ENCODE measurements around the gene CALR3.
"Not testable (repeated sequence)": the region's sequence is repeated elsewhere in the genome, so short reads cannot be mapped to it uniquely, and the experiment has no call there.

The CALR3 gene

DNA sequence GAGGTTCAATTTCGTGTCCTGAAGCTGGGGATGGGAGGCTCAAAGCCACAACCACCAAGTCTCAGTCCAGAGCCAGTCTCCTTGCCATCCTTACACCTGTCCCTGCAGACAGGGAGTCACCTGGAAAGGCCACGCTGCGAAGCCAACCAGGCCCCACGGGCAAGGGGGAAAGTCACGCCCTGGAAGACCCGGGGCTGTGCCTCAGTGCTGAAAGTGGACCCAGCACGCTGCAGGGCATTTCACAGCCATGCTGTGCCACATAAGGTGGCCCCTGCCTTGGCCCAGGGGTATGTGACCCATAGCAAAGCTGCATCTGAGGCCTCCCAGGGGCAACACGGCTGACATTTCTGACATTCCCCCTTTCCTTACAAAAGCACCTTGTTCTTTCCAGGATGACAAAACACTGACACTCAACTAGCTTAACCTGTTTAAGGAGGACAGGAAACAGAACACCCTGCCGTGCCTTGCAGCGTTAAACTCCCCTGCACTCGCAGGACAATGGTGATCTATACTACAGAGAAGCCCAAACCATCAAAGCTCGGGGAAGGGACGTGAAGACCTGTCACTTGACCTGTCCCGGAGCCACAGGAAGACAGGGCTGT is 31.5 kb upstream of the CALR3 start:
- intact Hi-C loops (cut with DNase I), result no loop called here
- DNase-seq, result no peak

DNA sequence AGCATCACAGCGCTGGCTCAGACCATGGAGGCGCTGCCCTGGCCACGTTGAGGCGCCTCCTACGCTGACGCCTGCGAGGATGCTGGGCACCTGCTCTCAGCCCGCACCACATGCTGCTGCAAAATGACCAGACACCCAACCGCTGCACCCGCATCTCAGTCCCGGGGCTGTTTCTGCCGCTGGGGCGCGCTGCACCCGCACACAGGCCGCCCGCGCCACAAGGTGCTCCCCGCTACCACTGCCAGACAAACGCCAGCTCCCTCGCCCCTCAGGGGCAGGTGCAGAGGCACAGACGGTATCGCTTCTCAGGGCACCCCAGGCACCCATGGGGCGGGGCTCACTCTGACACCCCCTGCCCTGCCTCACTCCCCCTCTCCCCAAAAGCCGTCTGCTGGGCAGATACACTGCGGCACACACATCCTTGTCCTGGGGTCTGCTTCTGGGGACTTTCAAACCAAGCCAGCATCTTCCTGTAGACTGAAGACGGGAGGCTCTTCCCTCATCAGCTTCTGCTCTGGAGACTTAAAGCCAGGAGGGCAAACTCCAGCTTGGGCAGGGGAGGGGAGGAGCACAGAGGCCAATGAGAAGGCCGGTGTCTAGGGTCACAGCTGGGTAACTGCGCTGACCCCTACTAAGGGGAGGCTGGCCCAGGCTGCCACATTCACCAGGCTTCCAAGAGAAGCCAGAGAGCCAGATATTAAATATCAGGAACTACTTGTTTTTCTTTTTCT is 29.9 kb upstream of the CALR3 start:
- intact Hi-C loops (cut with DNase I), result no loop called here
- DNase-seq, result no peak

DNA sequence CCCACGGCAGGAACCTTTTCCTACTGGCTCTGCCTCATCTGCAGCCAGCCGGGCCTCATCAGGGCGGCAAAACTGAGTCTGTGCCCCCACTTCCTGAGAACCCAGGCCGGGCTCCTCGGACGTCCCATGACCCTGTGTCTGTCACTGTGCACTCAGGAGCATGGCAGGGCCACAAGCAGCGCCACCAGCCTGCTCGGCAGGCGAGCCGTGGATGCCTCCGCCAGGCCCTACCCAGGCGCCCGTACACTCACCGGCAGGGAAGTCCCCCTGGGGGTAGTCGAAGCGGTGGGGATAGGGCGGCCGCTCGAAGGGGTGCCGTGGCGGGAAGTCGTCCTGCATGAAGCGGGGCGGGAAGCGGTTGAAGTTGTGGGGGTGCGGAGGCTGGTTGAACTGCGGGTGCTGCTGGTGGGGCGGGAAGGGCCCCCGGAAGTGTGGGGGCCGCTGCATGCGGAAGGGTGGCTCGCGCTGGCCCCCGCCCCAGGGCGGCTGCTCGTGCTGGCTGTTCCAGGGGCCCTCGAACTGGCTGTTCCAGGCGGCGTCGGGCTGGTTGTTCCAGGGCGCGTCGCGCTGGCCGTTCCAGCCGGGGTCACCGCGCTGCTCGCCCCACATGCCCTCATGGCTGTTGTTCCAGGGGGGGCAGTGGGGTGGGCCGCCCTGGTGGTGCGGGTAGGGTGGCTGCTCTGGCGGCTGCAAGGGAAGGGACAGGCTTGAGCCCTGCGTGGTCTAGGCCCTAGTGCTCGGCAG is 29.2 kb upstream of the CALR3 start:
- no peak for DNase-seq
- intact Hi-C loops (cut with DNase I), result no loop called here

DNA sequence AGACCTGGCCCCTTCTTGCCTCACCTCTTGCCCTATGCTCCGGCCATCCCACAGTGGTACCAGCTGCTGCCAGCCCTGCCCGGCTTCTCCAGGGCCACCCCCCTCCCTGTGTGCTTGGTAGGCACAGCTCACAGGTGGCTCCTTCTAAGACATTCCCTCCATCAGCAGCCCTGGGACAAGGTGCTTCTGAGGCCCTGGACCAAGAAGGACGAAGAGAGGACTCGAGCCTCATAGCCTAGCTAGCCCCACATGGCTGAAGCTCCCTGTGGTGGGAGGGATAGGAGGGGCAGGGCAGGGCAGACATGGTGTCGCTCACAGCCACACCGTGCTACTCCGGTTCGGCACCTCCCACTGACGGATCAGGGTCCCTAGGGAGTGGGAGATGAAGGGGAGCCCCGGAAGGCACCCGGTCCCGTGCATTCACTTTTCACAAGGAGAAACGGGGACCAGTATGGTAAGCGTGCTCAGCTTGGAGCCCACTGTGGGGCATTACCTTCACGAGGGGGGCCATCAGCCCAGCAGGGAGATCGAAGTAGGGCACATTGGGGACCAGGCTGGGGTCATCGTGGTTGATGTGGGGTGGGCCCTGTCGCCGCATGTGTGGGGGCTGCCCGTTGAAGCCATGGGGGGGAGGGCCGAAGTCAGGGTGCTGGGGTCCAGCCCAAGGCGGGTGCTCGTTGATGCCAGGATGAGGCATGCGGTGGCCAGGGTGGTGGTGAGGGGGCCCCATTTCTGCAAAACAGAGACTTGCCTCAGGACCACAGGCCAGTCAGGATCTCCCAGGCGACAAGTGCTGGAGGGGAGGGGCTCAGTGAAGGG is 26.8 kb upstream of the CALR3 start:
- intact Hi-C loops (cut with DNase I), result no loop called here
- no peak for DNase-seq

DNA sequence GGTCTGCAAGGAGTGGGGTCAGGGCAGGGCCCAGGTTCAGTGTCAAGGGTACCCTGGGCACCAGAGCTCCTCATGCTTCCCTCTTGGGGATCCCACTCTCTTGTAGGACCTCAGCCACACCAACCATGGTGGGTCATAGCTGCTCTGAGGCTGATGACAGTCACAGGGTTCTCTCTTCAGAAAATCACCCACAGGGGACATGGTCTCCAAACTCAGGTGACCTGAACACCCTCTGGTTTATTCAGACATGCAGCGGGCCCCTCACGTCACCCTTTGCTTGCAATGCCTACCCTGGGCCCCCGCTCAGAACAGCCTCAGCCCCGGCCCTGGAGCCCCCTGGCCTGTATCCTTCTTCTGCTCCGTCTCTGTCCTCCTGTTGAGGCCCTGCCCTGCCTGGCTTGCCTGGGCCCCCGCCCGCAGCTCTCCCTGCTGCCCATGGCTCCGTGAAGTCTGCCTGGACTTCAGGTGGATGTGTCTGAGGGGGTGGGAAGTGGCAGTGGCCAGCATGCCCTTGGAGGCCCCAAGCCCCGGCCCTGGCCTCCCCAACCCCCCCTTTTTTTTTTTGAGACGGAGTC is 25.8 kb upstream of the CALR3 start:
- no peak for DNase-seq
- intact Hi-C loops (cut with DNase I), result no loop called here

DNA sequence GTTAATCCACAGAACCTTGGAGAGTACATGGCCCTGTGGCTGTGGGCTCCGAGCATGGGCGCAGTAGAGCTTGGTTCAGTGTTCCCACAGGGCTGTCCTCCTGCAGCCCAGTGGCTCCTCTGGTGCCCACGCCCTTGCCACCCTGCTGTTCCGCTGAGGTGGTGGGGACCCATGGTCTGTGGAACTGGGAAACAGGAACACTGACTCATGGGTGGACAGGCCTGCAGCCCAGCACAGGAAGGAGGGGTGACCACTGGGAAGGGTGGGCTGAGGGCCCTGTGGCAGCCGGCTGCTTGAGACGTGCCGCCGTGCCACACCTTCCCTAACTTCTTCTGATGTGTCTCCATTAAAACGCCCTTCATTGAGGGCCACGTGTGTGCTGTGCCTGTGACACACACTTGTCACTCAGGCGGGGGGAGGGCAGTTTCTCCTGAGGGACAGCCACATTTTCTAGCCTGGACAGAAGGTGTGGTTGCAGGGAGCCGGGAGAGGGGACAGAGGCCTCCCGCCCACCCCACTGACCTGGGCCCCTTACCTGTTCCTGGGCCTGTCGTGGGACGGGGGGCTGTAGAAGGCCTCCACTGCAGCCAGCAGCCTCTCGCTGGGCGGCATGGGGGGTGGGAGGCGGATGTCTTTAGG is 25.1 kb upstream of the CALR3 start:
- intact Hi-C loops (cut with DNase I), result no loop called here
- DNase-seq, result no peak

DNA sequence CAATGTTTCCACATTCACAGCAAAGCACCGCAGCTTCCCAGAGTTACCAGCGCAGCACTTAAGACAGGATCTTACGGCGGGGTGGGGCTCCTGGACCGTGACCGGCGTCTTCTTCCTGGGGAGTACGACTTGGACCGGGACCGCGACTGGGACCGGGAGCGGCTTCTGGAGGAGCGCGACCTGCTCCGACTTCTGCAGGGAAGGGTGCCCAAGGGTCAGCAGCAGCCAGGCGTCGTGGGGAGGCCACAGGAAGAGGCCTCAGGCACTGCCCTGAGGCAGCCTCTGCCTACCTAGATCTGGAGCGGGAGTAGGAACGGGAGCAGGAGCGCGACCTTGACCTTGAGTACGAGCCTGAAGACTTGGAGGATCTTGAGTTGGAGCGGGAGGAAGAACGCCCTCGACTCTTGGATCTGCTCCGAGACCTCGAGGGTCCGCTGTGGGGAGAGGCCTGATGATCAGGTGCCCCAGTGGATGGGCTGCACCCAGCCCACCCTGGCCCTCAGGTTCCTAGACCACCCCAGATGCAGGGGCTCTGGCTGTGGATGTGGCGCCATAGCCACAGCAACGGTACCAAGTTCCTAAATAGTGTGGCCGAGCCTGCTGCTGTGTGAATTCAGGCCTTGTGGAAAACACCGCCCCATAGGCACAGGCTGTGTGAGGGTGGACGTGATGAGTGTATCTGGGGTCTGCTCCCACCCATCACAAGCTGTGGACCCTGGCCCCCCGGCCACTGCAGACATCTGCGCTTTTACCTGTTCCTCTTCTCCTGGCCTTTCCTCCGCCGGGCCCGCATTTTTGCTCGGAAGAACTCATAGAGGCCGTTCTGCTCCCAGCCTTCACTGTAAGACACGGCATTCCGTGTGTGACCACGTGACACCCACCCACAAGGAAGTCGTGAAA is 24.4 kb upstream of the CALR3 start:
- peak in 7 of 42 donors; percentile 17 to 48 (median 22) for DNase-seq
- intact Hi-C loops (cut with DNase I), result no loop called here

DNA sequence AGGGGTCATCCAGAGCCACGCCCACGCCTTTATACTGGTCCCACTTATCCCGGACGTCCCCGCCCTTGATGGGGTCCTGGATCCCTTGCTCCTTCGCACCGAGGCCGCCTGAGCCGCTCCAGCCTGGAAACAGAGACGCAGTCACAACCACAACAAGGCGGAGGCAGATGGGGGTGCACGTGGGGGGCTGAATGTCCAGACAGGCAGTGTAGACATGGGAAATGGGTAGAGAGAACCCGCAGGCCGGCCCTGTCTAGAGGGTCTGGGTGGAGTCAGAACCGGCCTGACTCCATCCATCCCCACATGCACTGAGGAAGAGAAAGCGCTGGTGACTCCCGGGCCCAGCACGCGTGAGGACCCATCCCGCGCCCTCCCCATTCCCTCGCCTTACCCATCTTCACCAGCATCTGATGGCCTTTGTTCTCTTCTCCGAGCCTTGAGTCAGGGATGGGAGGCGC is 23.3 kb upstream of the CALR3 start:
- intact Hi-C loops (cut with DNase I), result no loop called here
- DNase-seq, result no peak

DNA sequence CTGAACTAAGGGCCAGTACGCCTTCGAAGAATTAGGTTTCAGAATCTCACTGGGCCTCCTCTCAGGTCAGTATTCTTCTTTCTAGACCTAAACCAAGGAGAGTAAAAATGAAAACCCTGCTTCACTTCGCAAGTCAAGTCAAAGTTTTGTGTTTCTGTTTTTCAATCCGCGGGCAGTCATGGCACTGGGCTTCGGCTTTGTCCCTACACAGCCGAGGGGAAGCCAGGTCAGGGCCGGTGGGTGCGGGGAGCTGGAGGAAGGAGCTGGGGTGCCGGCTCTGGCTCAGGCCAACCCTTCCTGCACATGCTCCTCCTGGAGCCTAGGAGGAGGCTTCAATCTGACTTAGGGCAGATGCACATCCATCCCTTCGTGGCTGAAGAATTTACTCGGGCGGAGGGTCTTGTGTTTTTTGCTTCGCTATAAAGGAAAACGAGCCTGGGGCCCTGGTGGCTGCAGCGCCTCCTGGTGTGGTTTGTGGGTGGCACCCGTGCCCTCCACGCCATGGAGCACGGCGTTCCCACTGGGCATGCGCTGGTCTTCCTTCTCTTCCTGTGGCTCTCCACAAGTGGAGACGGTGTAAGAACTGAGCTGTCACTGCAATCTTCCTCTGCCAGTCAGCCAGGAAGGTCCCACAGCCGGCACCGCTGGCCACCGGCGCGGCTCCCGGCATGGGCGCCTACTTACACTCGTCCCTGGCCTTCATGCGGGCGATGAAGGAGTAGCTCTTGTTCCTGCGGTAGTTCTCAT is 22.7 kb upstream of the CALR3 start:
- intact Hi-C loops (cut with DNase I), result no loop called here
- DNase-seq, result no peak

DNA sequence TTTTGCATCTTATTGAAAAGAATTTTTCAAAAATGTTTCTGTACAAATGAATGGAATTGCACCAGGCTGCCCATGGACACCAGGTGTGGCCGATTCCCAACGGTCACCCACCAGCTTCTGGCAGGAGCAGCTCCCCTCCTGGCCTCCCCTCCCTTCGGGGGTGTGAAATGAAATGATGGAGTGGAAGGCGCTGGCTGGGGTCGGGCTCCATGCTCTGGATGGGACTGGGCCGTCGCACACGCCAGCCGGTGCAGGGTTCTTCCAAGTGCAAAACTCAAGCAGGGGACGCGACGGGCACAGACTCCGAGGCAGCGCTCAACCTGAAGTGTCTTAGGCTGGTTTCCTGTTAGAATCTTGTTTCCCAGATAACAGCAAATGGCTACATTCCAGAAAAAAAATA is 22.1 kb upstream of the CALR3 start:
- intact Hi-C loops (cut with DNase I), result no loop called here

DNA sequence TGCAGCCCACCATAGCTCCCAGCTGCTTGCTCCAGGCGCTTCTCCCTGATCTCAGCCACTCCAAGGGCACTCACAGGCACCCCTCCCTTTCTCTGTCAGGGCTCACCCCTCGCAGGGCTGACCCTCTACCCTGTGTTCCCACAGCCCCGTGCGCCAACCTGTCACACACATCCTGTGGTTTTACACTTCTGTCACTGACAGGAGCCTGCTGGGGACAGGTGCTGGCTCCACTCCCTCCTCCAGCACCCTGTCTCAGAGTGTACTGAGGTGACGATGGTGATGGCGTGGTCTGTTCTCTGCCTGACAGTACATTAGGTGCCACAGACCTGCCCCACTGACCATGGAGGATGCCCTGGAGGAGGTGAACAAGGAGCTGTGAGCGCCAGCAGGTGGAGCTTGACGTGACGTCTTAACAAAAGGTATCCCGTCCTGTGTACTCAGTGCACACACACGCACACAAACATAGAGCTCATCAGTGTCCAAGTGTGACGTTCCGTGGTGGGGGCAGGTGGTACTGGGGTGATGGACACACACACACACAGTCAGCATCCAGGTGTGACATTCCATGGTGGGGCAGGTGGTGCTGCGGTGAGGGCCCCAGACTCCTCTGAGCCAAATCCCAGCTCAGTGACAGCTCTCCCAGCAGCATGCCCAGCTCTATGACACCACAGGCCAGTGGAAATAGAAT is 21.1 kb upstream of the CALR3 start:
- intact Hi-C loops (cut with DNase I), result no loop called here
- no peak for DNase-seq

More for the DNA sequence above, 22.1 kb upstream of the CALR3 start:
- DNase-seq, result no peak

DNA sequence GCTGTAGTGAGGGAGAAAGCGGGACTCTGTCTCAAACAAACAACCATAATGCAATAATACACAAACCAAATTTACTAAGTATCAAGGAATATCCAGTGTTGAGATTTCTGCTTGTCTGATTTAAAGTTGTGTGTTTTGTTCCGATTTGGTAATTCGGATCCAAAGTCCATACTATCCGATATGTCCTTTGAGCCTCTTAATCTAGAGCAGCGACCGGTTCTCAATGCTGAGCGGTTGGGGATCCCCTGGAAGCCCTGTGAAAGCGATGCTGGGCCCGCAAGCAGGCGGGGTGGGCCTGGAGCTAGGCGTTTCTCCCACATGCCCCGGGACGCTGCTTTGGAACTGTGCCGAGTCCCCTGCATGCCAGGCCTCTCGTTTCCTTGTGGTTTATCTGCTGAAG is 20.4 kb upstream of the CALR3 start:
- intact Hi-C loops (cut with DNase I), result no loop called here
- DNase-seq, result no peak

DNA sequence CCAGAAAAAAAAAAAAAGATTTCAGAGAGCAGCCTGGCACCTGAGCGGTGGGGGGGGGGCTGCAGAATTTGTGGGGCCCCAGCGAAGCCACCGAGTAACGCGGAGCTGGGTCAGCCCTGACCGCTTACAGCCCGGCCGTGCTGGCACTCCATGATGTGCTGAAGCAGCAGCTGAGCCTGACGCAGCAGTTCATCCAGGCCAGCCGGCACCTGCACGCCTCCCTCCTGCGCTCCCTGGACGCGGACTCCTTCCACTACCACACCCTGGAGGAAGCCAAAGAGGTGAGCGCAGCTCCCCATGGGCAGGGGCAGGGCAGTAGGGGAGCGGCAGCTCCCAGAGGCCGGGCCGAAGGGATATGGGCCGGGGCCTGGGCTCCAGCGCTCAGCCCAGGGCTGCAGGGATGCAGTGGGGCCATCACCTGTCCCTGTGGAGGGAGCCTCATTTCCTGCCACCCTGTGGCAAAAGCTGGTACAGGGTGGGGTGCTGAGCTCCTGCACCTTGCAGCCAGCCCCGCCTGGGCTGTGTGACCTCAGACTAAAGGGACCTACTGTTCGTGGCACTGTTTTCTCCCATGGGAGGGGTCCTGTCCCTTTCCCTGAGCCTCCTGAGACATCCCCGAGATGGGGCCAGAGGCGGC is 18.5 kb upstream of the CALR3 start:
- intact Hi-C loops (cut with DNase I), result no loop called here
- DNase-seq, result no peak

DNA sequence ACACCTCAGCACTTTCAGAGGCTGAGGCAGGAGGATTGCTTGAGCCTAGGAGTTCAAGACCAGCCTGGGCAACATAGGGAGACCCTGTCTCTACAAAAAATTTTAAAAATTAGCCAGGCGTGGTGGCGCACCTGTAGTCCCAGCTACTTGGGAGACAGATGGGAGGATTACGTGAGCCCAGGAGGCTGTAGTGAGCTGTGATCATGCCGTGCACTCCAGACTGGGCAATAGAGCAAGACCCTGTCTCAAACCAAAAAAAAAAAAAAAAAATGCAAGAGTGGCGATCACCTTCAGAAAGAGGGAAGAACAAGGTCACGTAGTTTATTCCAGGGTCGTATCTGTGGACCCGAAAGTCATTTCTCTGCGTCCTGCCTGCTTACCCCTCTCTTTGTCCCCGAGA is 16.6 kb upstream of the CALR3 start:
- intact Hi-C loops (cut with DNase I), result not testable (repeated sequence)

DNA sequence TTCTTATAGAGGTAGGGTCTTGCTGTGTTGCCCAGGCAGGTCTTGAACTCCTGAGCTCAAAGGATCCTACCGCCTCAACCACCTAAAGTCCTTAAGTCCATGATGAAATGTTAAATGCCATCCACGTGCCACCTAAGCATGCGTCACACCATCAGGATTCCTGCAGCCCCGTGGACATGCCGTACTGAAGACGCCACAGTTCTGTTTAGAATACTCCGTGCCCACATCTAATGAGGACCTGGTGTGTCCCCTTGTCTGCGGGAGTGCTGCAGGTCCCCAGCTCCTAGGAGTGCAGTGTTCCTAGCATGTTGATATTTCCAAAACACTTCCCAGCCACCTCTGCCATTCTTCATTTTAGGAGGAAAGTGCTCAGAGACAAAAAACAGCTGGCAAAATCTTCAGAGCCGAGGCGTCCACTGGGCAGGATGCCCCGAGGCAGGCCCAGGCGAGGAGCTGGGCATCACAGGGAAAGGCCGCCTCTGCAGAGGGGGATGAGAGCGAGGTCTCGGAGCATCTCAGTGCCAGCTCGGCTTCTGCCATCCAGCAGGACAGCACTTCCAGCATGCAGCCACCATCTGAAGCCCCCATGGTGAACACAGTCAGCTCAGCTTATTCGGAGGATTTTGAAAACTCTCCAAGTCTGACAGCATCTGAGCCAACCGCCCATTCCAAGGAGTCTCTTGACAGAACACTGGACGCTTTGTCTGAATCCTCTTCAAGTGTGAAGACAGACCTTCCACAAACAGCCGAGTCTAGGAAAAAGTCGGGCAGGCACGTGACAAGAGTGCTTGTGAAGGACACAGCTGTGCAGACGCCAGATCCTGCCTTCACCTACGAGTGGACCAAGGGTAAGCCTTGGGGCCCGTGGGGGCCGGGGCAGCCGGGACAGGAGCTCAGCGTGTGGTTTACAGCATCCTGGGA is 13.4 kb upstream of the CALR3 start:
- peak in 41 of 42 donors; percentile 22 to 80 (median 55) for DNase-seq
- intact Hi-C loops (cut with DNase I), result no loop called here

More for the DNA sequence above, 16.6 kb upstream of the CALR3 start:
- DNase-seq, result not testable (repeated sequence)
